Endothelial cell of umbilical vein (primary cell): Measurements from ENCODE around the gene MYL11. TPM values are rescaled to one million over a fixed set of nuclear protein-coding genes. Genes with fewer than 3 reads are reported as not detected.
A peak's percentile ranks its signal among the peaks of the same experiment; 100 is the strongest.

Experiments used
- BruUV-seq: library from RNA; stranded (reverse); fragments of 400-500 nt; replicated peaks from 2 replicates; lab custom pipeline; 2021; lab: Mats Ljungman, UMichigan
- CTCF ChIA-PET: fragments of 300-600, 350-600 bp; sonication (Branson Sonifier 250); formaldehyde crosslinking; loops from one replicate; lab custom pipeline; 2021; ENCODE audit warnings: antibody characterized with exemption, inconsistent platforms; lab: Charles Lee
- POLR2A ChIA-PET: fragments of 300-600, 350-600 bp; sonication (Branson Sonifier 250); formaldehyde crosslinking; loops from one replicate; lab custom pipeline; 2021; ENCODE audit warnings: antibody characterized with exemption, inconsistent platforms; lab: Charles Lee
- DNase-seq: peaks from one replicate; pipeline ENCODE4 v3.0.0-alpha.2; 2011; ENCODE audit warnings: low read depth, low spot score
- FAIRE-seq: peaks from 2 replicates; lab custom pipeline; 2011; peaks lifted over from hg19 to GRCh38; lab: Jason Lieb, UNC
- H2AFZ ChIP-seq: 2 replicates; pipeline ENCODE4 v1.6.0; 2012; ENCODE audit warnings: low read depth, low read length, control low read depth, inconsistent platforms
- H3K27ac ChIP-seq: 2 replicates; pipeline ENCODE4 v1.5.1; 2011; ENCODE audit warnings: low read depth, mild to moderate bottlenecking, control low read depth, low read length, moderate library complexity; ENCODE audit not compliant: insufficient read depth
- H3K27me3 ChIP-seq, 2 experiments: 2 replicates each; pipeline versions ENCODE4 v1.6.0 to v1.6.1; 2011; ENCODE audit warnings: low read length in 2 of 2, mixed read lengths in 1 of 2; ENCODE audit not compliant: control insufficient read depth in 2 of 2, insufficient read depth in 2 of 2
- H3K36me3 ChIP-seq, 2 experiments: 2 replicates in 1 of 2; 3 replicates in 1 of 2; pipeline ENCODE4 v1.5.1; 2011; ENCODE audit warnings: low read length in 2 of 2, mild to moderate bottlenecking in 1 of 2, moderate library complexity in 1 of 2; ENCODE audit not compliant: control insufficient read depth in 2 of 2, insufficient read depth in 2 of 2; ENCODE audit errors: extremely low read depth in 1 of 2
- H3K4me1 ChIP-seq: 3 replicates; pipeline ENCODE4 v1.5.1; 2011; ENCODE audit warnings: mild to moderate bottlenecking, low read length; ENCODE audit not compliant: control insufficient read depth, insufficient read depth; ENCODE audit errors: extremely low read depth
- H3K4me2 ChIP-seq: 2 replicates; pipeline ENCODE4 v1.6.1; 2011; ENCODE audit warnings: low read length, control low read depth, mixed read lengths; ENCODE audit not compliant: insufficient read depth
- H3K4me3 ChIP-seq, 3 experiments: fragments of 200-600 bp in 1 of 3; sonication (generic), shearing (Covaris generic) in 1 of 3; replicated peaks in 1 of 3; 2 replicates each; pipeline ENCODE4 v1.5.1; 2011 to 2016; ENCODE audit warnings: control low read depth in 3 of 3, low read length in 3 of 3, mild to moderate bottlenecking in 2 of 3, inconsistent platforms in 1 of 3, low read depth in 1 of 3, moderate library complexity in 1 of 3; ENCODE audit not compliant: insufficient read depth in 1 of 3
- H3K79me2 ChIP-seq: 2 replicates; pipeline ENCODE4 v1.6.0; 2012; ENCODE audit warnings: low read length, inconsistent platforms; ENCODE audit not compliant: control insufficient read depth, insufficient read depth
- H3K9ac ChIP-seq: replicated peaks from 2 replicates; pipeline ENCODE3; 2011; ENCODE audit warnings: low read length, control low read depth; ENCODE audit not compliant: insufficient read depth; ENCODE audit errors: extremely low read depth
- H3K9me1 ChIP-seq: replicated peaks from 3 replicates; pipeline ENCODE4 v1.6.0; 2011; ENCODE audit warnings: mild to moderate bottlenecking, low read length; ENCODE audit not compliant: control insufficient read depth, insufficient read depth; ENCODE audit errors: extremely low read depth
- H3K9me3 ChIP-seq: replicated peaks from 2 replicates; pipeline ENCODE4 v1.5.1; 2012; ENCODE audit warnings: low read length, inconsistent platforms; ENCODE audit not compliant: control insufficient read depth, insufficient read depth
- H4K20me1 ChIP-seq: replicated peaks from 2 replicates; pipeline ENCODE3; 2011; ENCODE audit warnings: mild to moderate bottlenecking, low read length; ENCODE audit not compliant: control insufficient read depth, insufficient read depth; ENCODE audit errors: extremely low read depth
- EZH2 ChIP-seq: IDR thresholded peaks from 2 replicates; pipeline ENCODE4 v1.6.1; 2012; ENCODE audit warnings: borderline replicate concordance, low read depth, mild to moderate bottlenecking, moderate library complexity, low read length, inconsistent platforms; ENCODE audit not compliant: severe bottlenecking
- FOS ChIP-seq: IDR thresholded peaks from 2 replicates; pipeline ENCODE4 v1.6.1; 2011; ENCODE audit warnings: mild to moderate bottlenecking, low read length, moderate library complexity, borderline replicate concordance; ENCODE audit not compliant: insufficient read depth
- GATA2 ChIP-seq: IDR thresholded peaks from 2 replicates; pipeline ENCODE4 v1.7.0; 2011; ENCODE audit warnings: low read depth, mild to moderate bottlenecking, moderate library complexity, mixed read lengths, low read length; ENCODE audit not compliant: insufficient read length, insufficient read depth
- JUN ChIP-seq: IDR thresholded peaks from 2 replicates; pipeline ENCODE4 v1.6.1; 2011; ENCODE audit warnings: borderline replicate concordance, low read depth; ENCODE audit not compliant: insufficient read length, insufficient read depth
- MYC ChIP-seq: IDR thresholded peaks from one replicate; pipeline ENCODE4 v1.6.1; 2011; ENCODE audit warnings: mild to moderate bottlenecking, low read depth, low read length
- POLR2A ChIP-seq: IDR thresholded peaks from 2 replicates; pipeline ENCODE4 v1.6.1; 2012; ENCODE audit warnings: low read depth, mild to moderate bottlenecking, control low read depth, low read length
- POLR2AphosphoS5 ChIP-seq: IDR thresholded peaks from 2 replicates; pipeline ENCODE4 v1.6.1; 2012; ENCODE audit warnings: low read depth, mild to moderate bottlenecking, control low read depth, low read length, moderate library complexity; ENCODE audit not compliant: insufficient read depth
- dilution Hi-C: fragments of 300-500 bp; cut with MboI; formaldehyde crosslinking; loops from one replicate; pipeline ENCODE4 v1.15.0; 2019; ENCODE audit warnings: low sequenced_read_pairs; ENCODE audit not compliant: extremely low pct_ligation_motif_present
- intact Hi-C: fragments of 100-400 bp; cut with micrococcal nuclease; formaldehyde crosslinking; loops from one replicate; pipeline ENCODE4 v1.10.0; 2022
- polyA plus RNA-seq, 4 experiments: library from polyadenylated mRNA; depleted of rRNA in 3 of 4; stranded (reverse) in 3 of 4; unstranded in 1 of 4; fragments of >200 nt; gene quantifications; 2 replicates each; pipeline versions ENCODE4 v1.2.1 to v1.2.3, GENCODE V29; 2011 to 2012; ENCODE audit warnings: missing spikeins in 1 of 4
- total RNA-seq: library from RNA; stranded (reverse); gene quantifications from 2 replicates; pipeline ENCODE4 v1.2.3, GENCODE V29; 2021
- TF ChIP-seq, protein P1 (sequence below): IDR thresholded peaks from 2 replicates; pipeline ENCODE4 v1.6.1; 2011; ENCODE audit not compliant: insufficient read depth, insufficient read length
- TF ChIP-seq, protein P2 (sequence below), 2 donors: IDR thresholded peaks; 1 replicate in 1 of 2; 2 replicates in 1 of 2; pipeline ENCODE4 v1.5.1; 2011; ENCODE audit warnings: low read length in 2 of 2, mild to moderate bottlenecking in 2 of 2, moderate library complexity in 2 of 2, control low read depth in 1 of 2, inconsistent platforms in 1 of 2, low read depth in 1 of 2; ENCODE audit not compliant: insufficient read depth in 1 of 2; ENCODE audit errors: extremely low read depth in 1 of 2

Gene MYL11
- total and polyA plus RNA-seq, 2 donors (not counting 3 experiments of a cell fraction or from before 2014, with no cell fraction given), result 1.3 TPM; not detected in 1

DNA sequence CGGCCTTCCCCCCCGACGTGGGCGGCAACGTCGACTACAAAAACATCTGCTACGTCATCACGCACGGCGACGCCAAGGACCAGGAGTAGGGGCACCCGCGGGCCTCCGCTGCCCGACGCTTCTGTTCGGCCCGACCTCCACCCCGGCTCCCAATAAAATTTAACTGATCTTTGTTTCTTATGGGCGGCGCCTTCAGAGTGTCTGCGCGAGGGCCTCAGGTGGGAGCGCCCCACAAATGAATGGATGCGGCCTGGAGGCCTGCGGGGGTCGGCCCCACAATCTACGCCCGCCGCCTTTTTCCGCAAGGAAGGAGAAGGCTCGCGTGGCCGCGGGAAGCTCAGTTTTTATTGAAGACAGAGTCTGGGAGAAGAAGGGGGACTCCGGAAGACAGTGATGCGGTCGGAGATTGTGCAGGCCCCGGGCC is 3.2 kb downstream of the MYL11 start:
- Histone ChIP-seq H3K36me3 (no peaks in the 10 kb centered on the region), H3K27ac (peak overlapping the region; percentile 98), H4K20me1 (no peaks in the 10 kb centered on the region), H3K4me3 (peak overlapping the region; percentile 26 to 49 (median 49)), H3K9ac (peak overlapping the region; percentile 92), H3K4me1 (peaks cover 12% of the 10 kb centered on the region), H3K9me3 (no peaks in the 10 kb centered on the region), H3K79me2 (no peaks in the 10 kb centered on the region), H2AFZ (peak overlapping the region; percentile 61), H3K27me3 (no peaks in the 10 kb centered on the region), H3K9me1 (no peaks in the 10 kb centered on the region), H3K4me2 (peak overlapping the region; percentile 83)
- intact Hi-C loops (loop anchor here (1.0 kb wide), 3 partner anchors 8 to 22 kb away; partner anchors contain the start of genes TBC1D10B and ZNF48), dilution Hi-C loops (no loop called here)
- CTCF ChIA-PET, result interaction anchor here (0.9 to 2.0 kb wide), 7 partner anchors 9 to 40 kb away, joined by 3 to 11 read pairs (median 6); partner anchors contain the start of gene ZNF48
- DNase-seq (peak; percentile 92), FAIRE-seq (no peak)
- POLR2A ChIA-PET, result interaction anchor here (0.8 to 1.5 kb wide), 2 partner anchors 18 to 22 kb away, joined by 4 to 5 read pairs; partner anchors contain the start of gene ZNF48
- BruUV-seq, result TSS peak; percentile 80
- peak; percentile 42 for TF ChIP-seq GATA2
- no peak for TF ChIP-seq POLR2AphosphoS5
- TF ChIP-seq, protein P1, sequence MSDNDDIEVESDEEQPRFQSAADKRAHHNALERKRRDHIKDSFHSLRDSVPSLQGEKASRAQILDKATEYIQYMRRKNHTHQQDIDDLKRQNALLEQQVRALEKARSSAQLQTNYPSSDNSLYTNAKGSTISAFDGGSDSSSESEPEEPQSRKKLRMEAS, result peak; percentile 54
- no peak for TF ChIP-seq FOS
- TF ChIP-seq, protein P2, sequence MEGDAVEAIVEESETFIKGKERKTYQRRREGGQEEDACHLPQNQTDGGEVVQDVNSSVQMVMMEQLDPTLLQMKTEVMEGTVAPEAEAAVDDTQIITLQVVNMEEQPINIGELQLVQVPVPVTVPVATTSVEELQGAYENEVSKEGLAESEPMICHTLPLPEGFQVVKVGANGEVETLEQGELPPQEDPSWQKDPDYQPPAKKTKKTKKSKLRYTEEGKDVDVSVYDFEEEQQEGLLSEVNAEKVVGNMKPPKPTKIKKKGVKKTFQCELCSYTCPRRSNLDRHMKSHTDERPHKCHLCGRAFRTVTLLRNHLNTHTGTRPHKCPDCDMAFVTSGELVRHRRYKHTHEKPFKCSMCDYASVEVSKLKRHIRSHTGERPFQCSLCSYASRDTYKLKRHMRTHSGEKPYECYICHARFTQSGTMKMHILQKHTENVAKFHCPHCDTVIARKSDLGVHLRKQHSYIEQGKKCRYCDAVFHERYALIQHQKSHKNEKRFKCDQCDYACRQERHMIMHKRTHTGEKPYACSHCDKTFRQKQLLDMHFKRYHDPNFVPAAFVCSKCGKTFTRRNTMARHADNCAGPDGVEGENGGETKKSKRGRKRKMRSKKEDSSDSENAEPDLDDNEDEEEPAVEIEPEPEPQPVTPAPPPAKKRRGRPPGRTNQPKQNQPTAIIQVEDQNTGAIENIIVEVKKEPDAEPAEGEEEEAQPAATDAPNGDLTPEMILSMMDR (IDR thresholded peaks at IDR 0.05; ENCODE audit: extremely low read depth in 1 of 2, insufficient read depth in 1 of 2, low read depth in 1 of 2, low read length in 2 of 2), result no peak
- TF ChIP-seq EZH2, result no peak
- TF ChIP-seq POLR2A, result peak; percentile 53
- TF ChIP-seq JUN, result no peak
- no peak for TF ChIP-seq MYC
